PC-3 (cell line): Measurements from ENCODE around the gene SRGN. TPM values are rescaled to one million over a fixed set of nuclear protein-coding genes. Genes with fewer than 3 reads are reported as not detected.

Experiments
- ATAC-seq: fragments of 200-7000 bp; cut with Tn5 transposase; 2 replicates; pipeline ENCODE4 v1.9.1; 2020; ENCODE audit warnings: mild to moderate bottlenecking, moderate library complexity
- BruUV-seq: library from RNA; stranded (reverse); fragments of 400-500 nt; replicated peaks from 2 replicates; lab custom pipeline; 2021; lab: Mats Ljungman, UMichigan
- CTCF ChIA-PET: fragments of 300-600 bp; sonication (Branson Sonifier 250); formaldehyde crosslinking; loops from one replicate; lab custom pipeline; 2022; ENCODE audit warnings: antibody characterized with exemption; lab: Charles Lee
- POLR2A ChIA-PET: fragments of 300-600 bp; sonication (Branson Sonifier 250); formaldehyde crosslinking; loops from one replicate; lab custom pipeline; 2022; ENCODE audit warnings: antibody characterized with exemption; ENCODE audit not compliant: unreplicated experiment; lab: Charles Lee
- DNase-seq: peaks from one replicate; pipeline ENCODE4 v3.0.0-alpha.2; 2015
- H2AFZ ChIP-seq: fragments of 300-600 bp; sonication (generic); 2 replicates; pipeline ENCODE4 v1.6.0; 2016; ENCODE audit warnings: antibody characterized with exemption, low read length
- H3F3A ChIP-seq: fragments of 300-600 bp; sonication (generic); one replicate; pipeline ENCODE4 v1.6.0; 2017; ENCODE audit warnings: antibody characterized with exemption, low read length, control low read depth, mild to moderate bottlenecking; ENCODE audit not compliant: unreplicated experiment
- H3K27ac ChIP-seq: fragments of 300-600 bp; sonication (generic); 2 replicates; pipeline ENCODE4 v1.5.1; 2016; ENCODE audit warnings: mild to moderate bottlenecking, low read length
- H3K27me3 ChIP-seq: fragments of 300-600 bp; sonication (generic); 2 replicates; pipeline ENCODE4 v1.6.1; 2016; ENCODE audit warnings: low read length, mixed read lengths
- H3K36me3 ChIP-seq: fragments of 300-600 bp; sonication (generic); 2 replicates; pipeline ENCODE4 v1.6.1; 2016; ENCODE audit warnings: low read depth, mixed run types, low read length, mixed read lengths
- H3K4me1 ChIP-seq: fragments of 300-600 bp; sonication (generic); 2 replicates; pipeline ENCODE4 v1.5.1; 2016; ENCODE audit warnings: low read length; ENCODE audit not compliant: insufficient read depth
- H3K4me2 ChIP-seq: fragments of 300-600 bp; sonication (generic); 2 replicates; pipeline ENCODE4 v1.6.0; 2016; ENCODE audit warnings: low read length
- H3K4me3 ChIP-seq: fragments of 300-600 bp; sonication (generic); 2 replicates; pipeline ENCODE4 v1.5.1; 2016; ENCODE audit warnings: mild to moderate bottlenecking, low read length, mixed read lengths
- H3K79me2 ChIP-seq: fragments of 300-600 bp; sonication (generic); 2 replicates; pipeline ENCODE4 v1.6.1; 2017; ENCODE audit warnings: low read length, mixed read lengths
- H3K9ac ChIP-seq: fragments of 300-600 bp; sonication (generic); 2 replicates; pipeline ENCODE4 v1.6.0; 2016; ENCODE audit warnings: mild to moderate bottlenecking, low read length
- H3K9me2 ChIP-seq: fragments of 300-600 bp; sonication (generic); replicated peaks from 2 replicates; pipeline ENCODE4 v1.6.1; 2016; ENCODE audit warnings: mixed run types, low read length, mixed read lengths
- H3K9me3 ChIP-seq: fragments of 300-600 bp; sonication (generic); 2 replicates; pipeline ENCODE4 v1.6.1; 2016; ENCODE audit warnings: low read length, mixed read lengths
- H4K20me1 ChIP-seq: fragments of 300-600 bp; sonication (generic); 2 replicates; pipeline ENCODE4 v1.6.1; 2016; ENCODE audit warnings: low read length, mixed read lengths
- EZH2 ChIP-seq: fragments of 300-600 bp; sonication (generic); IDR thresholded peaks from one replicate; pipeline ENCODE4 v1.6.1; 2017; ENCODE audit warnings: antibody characterized with exemption, mild to moderate bottlenecking, low read length; ENCODE audit not compliant: unreplicated experiment
- EZH2phosphoT487 ChIP-seq: fragments of 300-600 bp; sonication (generic); IDR thresholded peaks from 2 replicates; pipeline ENCODE4 v1.6.1; 2018; ENCODE audit warnings: mild to moderate bottlenecking, antibody characterized with exemption, low read length, borderline replicate concordance
- intact Hi-C: fragments of 100-400 bp; cut with micrococcal nuclease; formaldehyde crosslinking; loops from 2 replicates; pipeline ENCODE4 v1.9.0; 2023
- total RNA-seq: library from RNA; depleted of rRNA; stranded (reverse); fragments of >200 nt; gene quantifications from 2 replicates; pipeline ENCODE4 v1.2.3, GENCODE V29; 2014
- TF ChIP-seq, protein P1 (sequence below): fragments of 300-600 bp; sonication (generic); conservative IDR thresholded peaks from 2 replicates; pipeline ENCODE4 v1.5.1; 2017; ENCODE audit warnings: antibody characterized with exemption, low read depth, mild to moderate bottlenecking, low read length

Gene SRGN
- total RNA-seq, 1 experiment from 2014 or later: 422 TPM

DNA sequence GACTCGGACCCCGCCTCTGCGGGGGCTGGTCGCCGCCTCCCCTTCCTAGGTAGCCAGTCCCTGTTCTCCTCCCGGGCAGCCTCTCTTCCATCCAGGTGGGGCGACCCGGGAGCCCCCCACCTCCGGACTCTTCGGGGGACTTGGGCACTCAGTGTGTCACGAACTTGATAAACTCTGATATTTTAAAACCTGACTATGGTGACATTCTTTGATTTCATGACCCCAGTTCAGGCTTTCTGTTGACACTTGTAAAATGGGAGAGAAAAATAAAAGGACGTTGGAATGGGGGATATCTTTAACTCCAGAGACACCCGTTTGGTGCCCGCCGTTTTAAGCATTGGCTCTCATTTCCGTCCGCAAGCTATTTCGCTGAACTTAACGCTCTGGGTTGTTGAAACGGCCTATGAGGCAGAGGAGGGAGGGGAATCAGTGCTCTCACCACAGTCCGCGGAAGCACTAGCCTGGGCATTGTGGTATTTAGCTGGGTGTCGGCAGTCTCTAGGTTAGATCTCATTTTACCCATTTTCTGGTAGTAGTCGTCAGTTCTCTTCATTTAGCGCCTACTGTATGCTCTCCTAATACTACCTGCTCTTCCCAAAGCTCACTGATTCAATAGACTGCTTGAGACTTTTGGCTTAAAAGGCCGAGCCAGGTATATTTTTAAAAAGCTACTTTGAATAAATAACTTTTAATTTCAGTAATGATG, 36.8 kb downstream of the SRGN start:
- Histone ChIP-seq H3K4me3 (peak overlapping the region; percentile 93), H3K79me2 (peaks cover 55% of the 10 kb centered on the region), H3F3A (no peaks in the 10 kb centered on the region), H3K4me2 (peak overlapping the region; percentile 89), H3K9me2 (no peaks in the 10 kb centered on the region), H3K27ac (peak overlapping the region; percentile 51), H3K27me3 (no peaks in the 10 kb centered on the region), H3K9me3 (no peaks in the 10 kb centered on the region), H2AFZ (peak overlapping the region; percentile 80), H3K36me3 (no peaks in the 10 kb centered on the region), H3K4me1 (peaks cover 20% of the 10 kb centered on the region), H4K20me1 (peaks cover 12% of the 10 kb centered on the region; the same call in 1 of the 2 replicates), H3K9ac (peak overlapping the region; percentile 81)
- POLR2A ChIA-PET: interaction anchor here (0.6 kb wide), 1 partner anchor 91 kb away, joined by 4 read pairs; no protein-coding TSS in a partner anchor
- BruUV-seq: TSS peak; percentile 70
- CTCF ChIA-PET: interaction anchor here (0.7 kb wide), 2 partner anchors 31 to 139 kb away, joined by 3 to 4 read pairs; no protein-coding TSS in a partner anchor
- DNase-seq (peak; percentile 73), ATAC-seq (peak; percentile 16)
- intact Hi-C loops: loop anchor here (1.0 to 5.0 kb wide), 3 partner anchors 56 to 193 kb away; partner anchors contain the start of genes KIFBP and SUPV3L1
- TF ChIP-seq EZH2 (no peak), EZH2phosphoT487 (no peak)
- TF ChIP-seq, protein P1, sequence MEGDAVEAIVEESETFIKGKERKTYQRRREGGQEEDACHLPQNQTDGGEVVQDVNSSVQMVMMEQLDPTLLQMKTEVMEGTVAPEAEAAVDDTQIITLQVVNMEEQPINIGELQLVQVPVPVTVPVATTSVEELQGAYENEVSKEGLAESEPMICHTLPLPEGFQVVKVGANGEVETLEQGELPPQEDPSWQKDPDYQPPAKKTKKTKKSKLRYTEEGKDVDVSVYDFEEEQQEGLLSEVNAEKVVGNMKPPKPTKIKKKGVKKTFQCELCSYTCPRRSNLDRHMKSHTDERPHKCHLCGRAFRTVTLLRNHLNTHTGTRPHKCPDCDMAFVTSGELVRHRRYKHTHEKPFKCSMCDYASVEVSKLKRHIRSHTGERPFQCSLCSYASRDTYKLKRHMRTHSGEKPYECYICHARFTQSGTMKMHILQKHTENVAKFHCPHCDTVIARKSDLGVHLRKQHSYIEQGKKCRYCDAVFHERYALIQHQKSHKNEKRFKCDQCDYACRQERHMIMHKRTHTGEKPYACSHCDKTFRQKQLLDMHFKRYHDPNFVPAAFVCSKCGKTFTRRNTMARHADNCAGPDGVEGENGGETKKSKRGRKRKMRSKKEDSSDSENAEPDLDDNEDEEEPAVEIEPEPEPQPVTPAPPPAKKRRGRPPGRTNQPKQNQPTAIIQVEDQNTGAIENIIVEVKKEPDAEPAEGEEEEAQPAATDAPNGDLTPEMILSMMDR: no peak

DNA sequence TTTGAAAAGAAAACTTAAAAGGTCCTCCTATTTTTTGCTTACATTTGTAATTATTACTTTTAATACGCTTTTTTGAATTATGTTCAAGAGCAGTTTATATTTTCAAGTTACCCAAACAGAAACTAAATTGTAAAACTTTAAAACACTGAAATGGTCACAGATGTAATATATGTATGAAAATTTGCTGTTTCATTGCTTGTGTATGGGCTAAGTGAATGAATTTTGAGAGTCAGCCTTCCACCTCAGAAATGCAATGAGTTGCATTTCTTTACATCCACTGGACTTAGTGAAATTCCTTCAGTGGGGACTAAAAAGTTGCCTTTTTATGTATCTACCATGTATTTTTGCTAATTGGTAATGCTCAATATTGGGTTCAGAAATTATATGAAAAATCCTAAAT, 37.7 kb downstream of the SRGN start:
- Histone ChIP-seq H3K27me3 (no peaks in the 10 kb centered on the region), H3K9me2 (no peaks in the 10 kb centered on the region), H3K27ac (no peak overlapping the region), H2AFZ (peak overlapping the region; percentile 80), H3F3A (no peaks in the 10 kb centered on the region), H3K36me3 (no peaks in the 10 kb centered on the region), H3K4me3 (peak overlapping the region; percentile 93), H4K20me1 (peaks cover 18% of the 10 kb centered on the region), H3K4me2 (peak overlapping the region; percentile 89), H3K4me1 (peaks cover 14% of the 10 kb centered on the region), H3K9me3 (no peaks in the 10 kb centered on the region), H3K9ac (peak overlapping the region; percentile 81), H3K79me2 (peaks cover 64% of the 10 kb centered on the region)
- ATAC-seq (no peak), DNase-seq (no peak)
- intact Hi-C loops: loop anchor here (2.0 kb wide), 1 partner anchor 55 kb away; the partner anchor contains the start of gene SUPV3L1
- TF ChIP-seq, protein P1: 0 out of 2 replicates have a peak, but pooled peaks have one; percentile 4
- TF ChIP-seq EZH2phosphoT487 (no peak), EZH2 (no peak)
- POLR2A ChIA-PET: no interaction called here
- CTCF ChIA-PET: interaction anchor here (0.7 kb wide), 1 partner anchor 32 kb away, joined by 4 read pairs; no protein-coding TSS in a partner anchor
- BruUV-seq: no TSS peak

DNA sequence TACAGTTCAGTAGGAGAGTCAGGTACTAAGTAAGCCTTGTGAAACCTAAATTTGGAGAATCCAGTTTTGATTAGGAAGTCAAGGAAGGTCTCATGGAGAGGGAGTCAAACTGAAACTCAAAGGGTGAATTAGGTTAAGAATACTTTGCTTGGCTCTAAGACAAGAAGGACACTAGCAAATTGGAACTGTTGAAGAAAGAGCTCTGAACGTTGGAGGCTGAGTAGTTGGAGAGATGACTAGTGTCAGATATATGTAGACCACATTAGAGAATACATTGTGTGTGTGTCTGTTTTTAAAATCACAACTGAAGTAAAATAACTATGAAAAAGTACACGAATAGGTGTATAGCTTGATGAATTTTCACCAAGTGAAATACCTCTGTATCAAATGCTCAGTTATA, 42.3 kb downstream of the SRGN start:
- Histone ChIP-seq H3K4me2 (no peak overlapping the region), H3K27me3 (no peaks in the 10 kb centered on the region), H3K4me3 (no peak overlapping the region), H3K79me2 (peaks cover 90% of the 10 kb centered on the region), H3F3A (no peaks in the 10 kb centered on the region), H3K4me1 (peaks cover 9% of the 10 kb centered on the region), H3K9me3 (no peaks in the 10 kb centered on the region), H4K20me1 (peaks cover 21% of the 10 kb centered on the region), H3K27ac (no peak overlapping the region), H3K36me3 (peaks cover 21% of the 10 kb centered on the region), H3K9me2 (no peaks in the 10 kb centered on the region), H2AFZ (no peak overlapping the region), H3K9ac (no peak overlapping the region)
- no peak for TF ChIP-seq EZH2
- TF ChIP-seq EZH2phosphoT487: no peak
- TF ChIP-seq, protein P1: no peak
- DNase-seq (no peak), ATAC-seq (no peak)
- intact Hi-C loops: no loop called here
- CTCF ChIA-PET: no interaction called here
- no TSS peak for BruUV-seq
- POLR2A ChIA-PET: no interaction called here
